Measurements from ENCODE around the gene PARL.

Gene PARL

GRCh38 chr3:183796372-183796771, 88.3 kb downstream of the PARL start:
- peaks cover 14% of the 10 kb centered on the region for H3K36me3 ChIP-seq (replicated peaks; ENCODE audit: insufficient read depth, low read length)
- H3K27ac ChIP-seq (ENCODE audit: low read length), result no peak overlapping the region
- H3K4me3 ChIP-seq (ENCODE audit: low read length), result no peak overlapping the region
- no peak overlapping the region for H2AFZ ChIP-seq (ENCODE audit: low read length)
- peaks cover 6% of the 10 kb centered on the region for H3K79me2 ChIP-seq (ENCODE audit: low read length)
- no peak overlapping the region for H3K4me2 ChIP-seq (ENCODE audit: low read depth, low read length)
- H4K20me1 ChIP-seq (ENCODE audit: insufficient read depth, low read length), result no peaks in the 10 kb centered on the region
- TF ChIP-seq EZH2phosphoT487 (IDR thresholded peaks at IDR 0.05; ENCODE audit: low read length) (no peak), EZH2 (optimal IDR thresholded peaks at IDR 0.05; ENCODE audit: low read depth, low read length) (no peak)
- TF ChIP-seq, protein P1, sequence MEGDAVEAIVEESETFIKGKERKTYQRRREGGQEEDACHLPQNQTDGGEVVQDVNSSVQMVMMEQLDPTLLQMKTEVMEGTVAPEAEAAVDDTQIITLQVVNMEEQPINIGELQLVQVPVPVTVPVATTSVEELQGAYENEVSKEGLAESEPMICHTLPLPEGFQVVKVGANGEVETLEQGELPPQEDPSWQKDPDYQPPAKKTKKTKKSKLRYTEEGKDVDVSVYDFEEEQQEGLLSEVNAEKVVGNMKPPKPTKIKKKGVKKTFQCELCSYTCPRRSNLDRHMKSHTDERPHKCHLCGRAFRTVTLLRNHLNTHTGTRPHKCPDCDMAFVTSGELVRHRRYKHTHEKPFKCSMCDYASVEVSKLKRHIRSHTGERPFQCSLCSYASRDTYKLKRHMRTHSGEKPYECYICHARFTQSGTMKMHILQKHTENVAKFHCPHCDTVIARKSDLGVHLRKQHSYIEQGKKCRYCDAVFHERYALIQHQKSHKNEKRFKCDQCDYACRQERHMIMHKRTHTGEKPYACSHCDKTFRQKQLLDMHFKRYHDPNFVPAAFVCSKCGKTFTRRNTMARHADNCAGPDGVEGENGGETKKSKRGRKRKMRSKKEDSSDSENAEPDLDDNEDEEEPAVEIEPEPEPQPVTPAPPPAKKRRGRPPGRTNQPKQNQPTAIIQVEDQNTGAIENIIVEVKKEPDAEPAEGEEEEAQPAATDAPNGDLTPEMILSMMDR (IDR thresholded peaks at IDR 0.05; ENCODE audit: low read length), result no peak
- no peaks in the 10 kb centered on the region for H3K27me3 ChIP-seq (replicated peaks; ENCODE audit: insufficient read depth, low read length)
- no peaks in the 10 kb centered on the region for H3K9me2 ChIP-seq (replicated peaks; ENCODE audit: insufficient read depth, low read length)
- H3K9me3 ChIP-seq (replicated peaks; ENCODE audit: insufficient read depth, low read length), result no peaks in the 10 kb centered on the region
- peaks cover 22% of the 10 kb centered on the region for H3K4me1 ChIP-seq (ENCODE audit: low read length)
- H3K9ac ChIP-seq (ENCODE audit: low read length), result no peak overlapping the region
- peaks cover 14% of the 10 kb centered on the region for H3F3A ChIP-seq (ENCODE audit: insufficient read depth, low read length)
- no peak for DNase-seq

DNA sequence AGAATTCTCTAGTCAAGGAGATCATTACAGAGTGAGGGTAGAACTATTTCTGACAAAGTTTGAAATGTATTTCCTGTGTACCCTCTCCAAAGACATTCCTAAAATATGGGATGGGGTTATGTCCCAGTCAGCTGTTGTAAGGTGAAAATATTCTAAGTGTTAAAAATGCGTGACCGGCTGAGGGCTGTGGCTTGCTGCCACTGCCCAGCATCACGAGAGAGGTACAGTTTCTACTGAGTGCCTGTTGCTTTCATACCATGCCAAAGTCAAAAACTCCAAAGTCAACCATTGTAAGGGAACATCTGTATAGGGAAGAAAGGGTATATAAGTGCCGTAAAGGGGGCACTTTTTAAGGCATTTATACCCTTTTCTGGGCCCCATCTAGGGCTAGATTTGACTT, 90.2 kb downstream of the PARL start:
- H3K27ac ChIP-seq (ENCODE audit: low read length), result no peak overlapping the region
- H3K4me3 ChIP-seq (ENCODE audit: low read length), result no peak overlapping the region
- H3K9me3 ChIP-seq (replicated peaks; ENCODE audit: insufficient read depth, low read length), result no peaks in the 10 kb centered on the region
- no peak overlapping the region for H3K9ac ChIP-seq (ENCODE audit: low read length)
- H4K20me1 ChIP-seq (ENCODE audit: insufficient read depth, low read length), result no peaks in the 10 kb centered on the region
- peaks cover 4% of the 10 kb centered on the region for H3F3A ChIP-seq (ENCODE audit: insufficient read depth, low read length)
- TF ChIP-seq EZH2 (optimal IDR thresholded peaks at IDR 0.05; ENCODE audit: low read depth, low read length), result no peak
- TF ChIP-seq, protein P1 (IDR thresholded peaks at IDR 0.05; ENCODE audit: low read length), result no peak
- TF ChIP-seq EZH2phosphoT487 (IDR thresholded peaks at IDR 0.05; ENCODE audit: low read length), result no peak
- H2AFZ ChIP-seq (ENCODE audit: low read length), result no peak overlapping the region
- H3K79me2 ChIP-seq (ENCODE audit: low read length), result peaks cover 15% of the 10 kb centered on the region
- no peaks in the 10 kb centered on the region for H3K27me3 ChIP-seq (replicated peaks; ENCODE audit: insufficient read depth, low read length)
- peaks cover 5% of the 10 kb centered on the region for H3K4me1 ChIP-seq (ENCODE audit: low read length)
- no peak for DNase-seq
- H3K36me3 ChIP-seq (replicated peaks; ENCODE audit: insufficient read depth, low read length), result peaks cover 22% of the 10 kb centered on the region
- H3K9me2 ChIP-seq (replicated peaks; ENCODE audit: insufficient read depth, low read length), result no peaks in the 10 kb centered on the region
- no peak overlapping the region for H3K4me2 ChIP-seq (ENCODE audit: low read depth, low read length)

- H4K20me1 ChIP-seq (ENCODE audit: insufficient read depth, low read length), result no peaks in the 10 kb centered on the region
- H3K4me1 ChIP-seq (ENCODE audit: low read length), result no peaks in the 10 kb centered on the region
- no peak overlapping the region for H3K4me3 ChIP-seq (ENCODE audit: low read length)
- no peaks in the 10 kb centered on the region for H3K9me3 ChIP-seq (replicated peaks; ENCODE audit: insufficient read depth, low read length)
- H2AFZ ChIP-seq (ENCODE audit: low read length), result no peak overlapping the region
- H3K9me2 ChIP-seq (replicated peaks; ENCODE audit: insufficient read depth, low read length), result no peaks in the 10 kb centered on the region
- peaks cover 24% of the 10 kb centered on the region for H3K36me3 ChIP-seq (replicated peaks; ENCODE audit: insufficient read depth, low read length)
- no peak overlapping the region for H3K27ac ChIP-seq (ENCODE audit: low read length)
- no peak for DNase-seq
- no peaks in the 10 kb centered on the region for H3F3A ChIP-seq (ENCODE audit: insufficient read depth, low read length)
- H3K4me2 ChIP-seq (ENCODE audit: low read depth, low read length), result no peak overlapping the region
- H3K9ac ChIP-seq (ENCODE audit: low read length), result no peak overlapping the region
- H3K27me3 ChIP-seq (replicated peaks; ENCODE audit: insufficient read depth, low read length), result no peaks in the 10 kb centered on the region
- H3K79me2 ChIP-seq (ENCODE audit: low read length), result peaks cover 19% of the 10 kb centered on the region
- no peak for TF ChIP-seq EZH2phosphoT487 (IDR thresholded peaks at IDR 0.05; ENCODE audit: low read length)
Measured at GRCh38 chr3:183792976-183793375, 91.7 kb downstream of the PARL start.

- Histone ChIP-seq H4K20me1 (ENCODE audit: insufficient read depth, low read length) (no peaks in the 10 kb centered on the region), H3K9me3 (replicated peaks; ENCODE audit: insufficient read depth, low read length) (no peaks in the 10 kb centered on the region), H3K27ac (ENCODE audit: low read length) (no peak overlapping the region), H3K4me3 (ENCODE audit: low read length) (no peak overlapping the region), H3K79me2 (ENCODE audit: low read length) (peaks cover 19% of the 10 kb centered on the region), H3K9me2 (replicated peaks; ENCODE audit: insufficient read depth, low read length) (no peaks in the 10 kb centered on the region), H3K9ac (ENCODE audit: low read length) (no peak overlapping the region), H3K36me3 (replicated peaks; ENCODE audit: insufficient read depth, low read length) (peaks cover 26% of the 10 kb centered on the region), H3K4me1 (ENCODE audit: low read length) (no peaks in the 10 kb centered on the region), H3K27me3 (replicated peaks; ENCODE audit: insufficient read depth, low read length) (no peaks in the 10 kb centered on the region), H3K4me2 (ENCODE audit: low read depth, low read length) (no peak overlapping the region), H2AFZ (ENCODE audit: low read length) (no peak overlapping the region), H3F3A (ENCODE audit: insufficient read depth, low read length) (no peaks in the 10 kb centered on the region)
- TF ChIP-seq EZH2 (optimal IDR thresholded peaks at IDR 0.05; ENCODE audit: low read depth, low read length) (no peak), EZH2phosphoT487 (IDR thresholded peaks at IDR 0.05; ENCODE audit: low read length) (no peak)
- TF ChIP-seq, protein P1 (IDR thresholded peaks at IDR 0.05; ENCODE audit: low read length), result no peak
- DNase-seq, result no peak
Measured at GRCh38 chr3:183790700-183791099, 94.0 kb downstream of the PARL start.

All from MM.1S (cell line).